ENCODE data around the gene ZNF213.

Gene ZNF213

GRCh38 chr16:3143189-3143588, 8.4 kb downstream of the ZNF213 start:
- Histone ChIP-seq H4K20me1 (ENCODE audit: insufficient read depth, low read length, poor library complexity, severe bottlenecking) (no peaks in the 10 kb centered on the region), H3F3A (ENCODE audit: low read depth) (no peaks in the 10 kb centered on the region), H3K9me3 (ENCODE audit: insufficient read depth, low read depth, low read length) (no peaks in the 10 kb centered on the region), H3K4me1 (ENCODE audit: insufficient read depth, low read length, poor library complexity, severe bottlenecking) (no peaks in the 10 kb centered on the region), H3K36me3 (ENCODE audit: insufficient read depth, low read length) (no peaks in the 10 kb centered on the region), H3K9me2 (replicated peaks; ENCODE audit: low read depth, low read length) (no peaks in the 10 kb centered on the region), H3K9ac (ENCODE audit: low read depth, low read length, poor library complexity, severe bottlenecking) (no peak overlapping the region), H2AFZ (ENCODE audit: low read length) (no peak overlapping the region), H3K79me2 (ENCODE audit: insufficient read depth, low read length) (no peaks in the 10 kb centered on the region), H3K27me3 (ENCODE audit: insufficient read depth, low read length, poor library complexity, severe bottlenecking) (no peaks in the 10 kb centered on the region), H3K4me3 (ENCODE audit: low read length, poor library complexity, severe bottlenecking) (no peak overlapping the region), H3K4me2 (ENCODE audit: low read depth, low read length, poor library complexity, severe bottlenecking) (no peak overlapping the region)
- no peak for TF ChIP-seq EZH2phosphoT487 (IDR thresholded peaks at IDR 0.05; ENCODE audit: borderline replicate concordance)
- TF ChIP-seq CTCF (conservative IDR thresholded peaks at IDR 0.05; ENCODE audit: low read length): no peak

GRCh38 chr16:3143598-3144320, 8.9 kb downstream of the ZNF213 start:
- Histone ChIP-seq H3K4me3 (ENCODE audit: low read length, poor library complexity, severe bottlenecking) (no peak overlapping the region), H3F3A (ENCODE audit: low read depth) (no peaks in the 10 kb centered on the region), H3K4me2 (ENCODE audit: low read depth, low read length, poor library complexity, severe bottlenecking) (no peak overlapping the region), H3K9ac (ENCODE audit: low read depth, low read length, poor library complexity, severe bottlenecking) (no peak overlapping the region), H3K79me2 (ENCODE audit: insufficient read depth, low read length) (no peaks in the 10 kb centered on the region), H3K36me3 (ENCODE audit: insufficient read depth, low read length) (no peaks in the 10 kb centered on the region), H3K27me3 (ENCODE audit: insufficient read depth, low read length, poor library complexity, severe bottlenecking) (no peaks in the 10 kb centered on the region), H3K9me3 (ENCODE audit: insufficient read depth, low read depth, low read length) (no peaks in the 10 kb centered on the region), H3K4me1 (ENCODE audit: insufficient read depth, low read length, poor library complexity, severe bottlenecking) (no peaks in the 10 kb centered on the region), H4K20me1 (ENCODE audit: insufficient read depth, low read length, poor library complexity, severe bottlenecking) (no peaks in the 10 kb centered on the region), H2AFZ (ENCODE audit: low read length) (no peak overlapping the region), H3K9me2 (replicated peaks; ENCODE audit: low read depth, low read length) (no peaks in the 10 kb centered on the region)
- no peak for TF ChIP-seq CTCF (conservative IDR thresholded peaks at IDR 0.05; ENCODE audit: low read length)

GRCh38 chr16:3144321-3144983, 9.6 kb downstream of the ZNF213 start:
- TF ChIP-seq EZH2phosphoT487 (IDR thresholded peaks at IDR 0.05; ENCODE audit: borderline replicate concordance) (no peak), CTCF (conservative IDR thresholded peaks at IDR 0.05; ENCODE audit: low read length) (no peak)

More at GRCh38 chr16:3144321-3144983, 9.6 kb downstream of the ZNF213 start:
- no peaks in the 10 kb centered on the region for H3K27me3 ChIP-seq (ENCODE audit: insufficient read depth, low read length, poor library complexity, severe bottlenecking)
- H3K4me2 ChIP-seq (ENCODE audit: low read depth, low read length, poor library complexity, severe bottlenecking): no peak overlapping the region
- H3K79me2 ChIP-seq (ENCODE audit: insufficient read depth, low read length): no peaks in the 10 kb centered on the region
- H3K4me1 ChIP-seq (ENCODE audit: insufficient read depth, low read length, poor library complexity, severe bottlenecking): peaks cover 5% of the 10 kb centered on the region
- no peaks in the 10 kb centered on the region for H3K9me3 ChIP-seq (ENCODE audit: insufficient read depth, low read depth, low read length)
- no peaks in the 10 kb centered on the region for H3F3A ChIP-seq (ENCODE audit: low read depth)
- H4K20me1 ChIP-seq (ENCODE audit: insufficient read depth, low read length, poor library complexity, severe bottlenecking): no peaks in the 10 kb centered on the region
- no peaks in the 10 kb centered on the region for H3K36me3 ChIP-seq (ENCODE audit: insufficient read depth, low read length)
- no peak overlapping the region for H3K9ac ChIP-seq (ENCODE audit: low read depth, low read length, poor library complexity, severe bottlenecking)
- H2AFZ ChIP-seq (ENCODE audit: low read length): no peak overlapping the region
- no peak overlapping the region for H3K4me3 ChIP-seq (ENCODE audit: low read length, poor library complexity, severe bottlenecking)
- no peaks in the 10 kb centered on the region for H3K9me2 ChIP-seq (replicated peaks; ENCODE audit: low read depth, low read length)
